ENCODE data around the gene TNFAIP3. TPM values are rescaled to one million over a fixed set of nuclear protein-coding genes. Genes with fewer than 3 reads are reported as not detected.

The TNFAIP3 gene
- total and polyA plus RNA-seq, 2 of the 8 experiments (the other 6 are each of a cell fraction or from before 2014, with no cell fraction given): 1.6 to 2.0 TPM

GRCh38 chr6:137845460-137845859 lies 21.6 kb upstream of the TNFAIP3 start (continued):
- TF ChIP-seq CHD7 (IDR thresholded peaks at IDR 0.05; ENCODE audit: insufficient replicate concordance, low read length) (no peak), RFX5 (IDR thresholded peaks at IDR 0.05; ENCODE audit: borderline replicate concordance, low read depth, low read length) (no peak), ZNF274 (IDR thresholded peaks at IDR 0.05; ENCODE audit: borderline replicate concordance, extremely low read depth, low read length) (no peak), USF2 (IDR thresholded peaks at IDR 0.05; ENCODE audit: low read length) (no peak), TEAD4 (IDR thresholded peaks at IDR 0.05; ENCODE audit: low read depth, low read length) (no peak), SRF (IDR thresholded peaks at IDR 0.05; ENCODE audit: low read depth, low read length) (no peak), YY1 (IDR thresholded peaks at IDR 0.05; ENCODE audit: low read depth, low read length) (no peak), MAX (IDR thresholded peaks at IDR 0.05) (no peak), TBP (IDR thresholded peaks at IDR 0.05; ENCODE audit: low read depth, low read length) (no peak)
